UCSD-AML1 (cell line): ENCODE results near the gene HS1BP3.

ENCODE experiments used
- DNase-seq: peaks from one replicate; lab custom pipeline; 2025; ENCODE audit not compliant: unreplicated experiment; lab: John Stamatoyannopoulos, UW

The HS1BP3 gene

DNA sequence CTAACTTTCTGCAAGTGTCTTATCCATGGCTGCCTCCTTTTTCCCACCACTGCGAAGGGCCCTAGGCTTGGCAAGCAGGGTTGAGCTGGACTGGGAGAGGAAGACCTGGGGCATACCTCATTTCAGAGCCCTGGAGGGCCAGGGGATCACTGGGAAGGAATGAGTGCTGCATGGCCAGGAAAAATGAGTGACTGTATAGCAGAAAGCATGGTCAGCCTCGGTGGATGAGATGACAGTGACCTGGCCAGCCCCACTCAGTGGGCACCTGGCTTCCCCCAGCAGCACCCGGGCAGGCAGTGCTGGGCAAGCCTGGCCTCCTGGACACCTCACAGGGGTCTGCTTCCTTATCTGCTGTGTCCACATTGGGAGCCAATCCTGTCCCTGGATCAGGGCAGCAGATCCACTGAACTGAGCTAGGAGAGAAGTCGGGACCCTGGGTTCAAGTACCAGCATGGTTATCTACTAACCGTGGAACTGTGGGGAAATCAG, 76.4 kb downstream of the HS1BP3 start:
- no peak for DNase-seq

DNA sequence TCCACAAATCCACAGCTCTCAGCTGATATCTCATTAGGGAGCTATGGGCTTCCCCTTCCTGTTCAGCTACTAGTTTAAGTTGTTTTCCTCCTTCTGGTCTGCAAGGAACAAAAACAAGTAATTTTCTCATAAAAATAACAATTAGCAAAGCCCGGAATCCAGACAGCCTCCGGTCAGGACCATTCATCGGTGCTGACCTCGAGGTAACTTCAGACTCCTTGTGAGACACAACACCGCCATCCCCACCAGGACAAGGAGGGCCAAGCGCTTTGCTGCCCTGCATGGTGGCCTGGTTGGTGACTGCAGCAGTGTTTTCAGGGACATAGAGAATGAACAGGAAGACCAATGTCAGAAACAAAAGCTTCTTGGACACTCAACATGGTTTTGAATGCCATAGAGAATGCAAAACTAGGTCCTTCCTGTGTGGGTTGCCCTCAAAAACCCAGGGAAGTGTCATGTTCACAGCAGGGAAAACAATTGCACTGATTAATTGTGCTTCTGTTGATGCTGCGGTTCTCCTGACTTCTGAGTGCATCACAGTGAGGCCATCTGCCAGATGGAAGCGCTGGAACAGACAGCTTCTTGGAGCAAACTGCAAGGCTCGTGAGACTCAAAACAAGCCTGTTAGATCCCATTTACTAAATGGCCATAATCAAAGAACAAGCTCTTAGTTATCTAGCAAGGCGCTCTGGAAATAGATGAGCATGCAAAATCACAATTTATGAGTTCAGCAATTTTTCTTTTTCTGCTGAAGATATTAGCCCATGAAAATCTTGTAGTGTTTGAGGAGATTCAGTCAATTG, 77.1 kb downstream of the HS1BP3 start:
- DNase-seq: no peak

DNA sequence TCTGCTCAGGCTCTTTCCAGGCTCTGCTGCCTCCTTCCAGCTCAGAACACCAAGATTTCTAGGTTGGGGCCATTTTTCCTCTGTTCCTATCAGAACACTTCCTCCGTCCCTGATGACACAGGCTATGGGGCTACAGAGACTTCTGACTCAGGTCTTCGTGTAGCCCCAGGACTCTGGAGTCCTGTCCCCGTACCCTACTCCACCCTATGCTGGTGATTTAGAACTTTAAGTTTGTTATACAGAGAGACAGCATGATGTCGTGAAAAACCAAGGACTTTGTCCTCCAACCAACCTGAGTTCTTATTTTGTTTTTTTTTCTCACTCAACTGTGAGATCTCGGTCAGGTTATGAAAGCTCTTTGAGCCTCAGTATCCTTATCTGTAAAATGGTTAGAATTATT, 78.7 kb downstream of the HS1BP3 start:
- no peak for DNase-seq

DNA sequence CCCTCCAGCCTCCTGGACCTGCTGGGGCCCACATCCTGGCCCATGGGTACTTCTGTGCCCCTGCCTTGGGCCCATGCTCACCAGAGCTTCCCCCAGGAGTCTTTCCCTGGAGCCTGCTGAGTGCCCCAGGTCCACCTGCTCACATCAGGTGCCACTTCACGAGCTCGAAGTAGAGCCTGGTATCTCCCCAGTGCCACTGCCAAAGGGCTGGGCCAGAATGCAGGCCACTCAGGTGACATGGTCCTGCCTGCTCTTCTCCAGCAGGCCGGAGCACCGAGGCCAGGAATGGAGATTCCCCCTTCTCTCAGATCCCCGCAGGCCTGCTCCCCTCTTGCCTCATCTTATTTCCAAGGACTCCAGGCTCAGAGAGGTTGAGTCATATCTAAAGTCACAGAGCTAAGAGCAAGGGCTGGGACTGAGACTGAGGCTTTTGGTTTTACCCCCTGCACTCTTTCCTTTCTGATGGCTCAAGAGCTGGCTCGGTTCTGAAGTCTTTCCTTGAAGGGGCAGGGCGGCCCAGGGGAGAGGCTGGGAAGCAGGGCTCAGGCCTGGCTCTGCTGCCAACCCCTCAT, 79.2 kb downstream of the HS1BP3 start:
- no peak for DNase-seq

- no peak for DNase-seq
Measured at GRCh38 chr2:20571231-20571630, 79.7 kb downstream of the HS1BP3 start.

DNA sequence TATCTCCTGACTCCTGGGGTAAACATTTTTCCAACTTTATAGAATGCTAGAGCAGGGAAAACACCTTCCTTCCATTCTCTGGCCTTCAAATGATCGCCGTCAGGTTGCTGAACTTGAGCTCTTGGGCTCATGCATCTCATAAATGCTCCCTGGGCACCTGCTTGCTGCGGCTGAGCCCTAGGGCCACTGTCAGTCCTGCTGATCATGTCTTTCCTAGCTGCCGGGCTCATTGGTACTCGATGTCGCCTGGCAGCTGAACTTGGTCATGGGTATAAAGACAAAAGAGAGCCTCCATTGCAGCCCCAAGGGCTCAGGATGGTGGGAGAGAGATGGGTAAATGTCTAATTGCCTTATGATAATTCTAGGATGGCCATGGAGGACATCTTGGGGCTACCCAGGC, 80.6 kb downstream of the HS1BP3 start:
- DNase-seq: no peak

- no peak for DNase-seq
Measured at GRCh38 chr2:20569464-20570223, 81.3 kb downstream of the HS1BP3 start.

- no peak for DNase-seq
Measured at GRCh38 chr2:20568501-20569463, 82.1 kb downstream of the HS1BP3 start.

DNA sequence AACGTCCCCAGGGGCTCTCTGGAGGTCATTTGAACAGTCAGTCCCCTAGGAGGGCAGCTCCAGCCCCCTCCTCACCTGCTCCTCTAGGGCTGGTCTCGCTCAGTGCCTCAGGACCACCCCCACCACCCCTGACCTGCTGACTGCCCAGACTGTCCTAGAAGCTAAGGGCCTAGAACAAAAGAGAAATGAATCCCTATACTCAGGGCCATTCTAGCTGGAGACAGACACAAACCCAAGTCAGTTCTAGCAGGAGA, 83.0 kb downstream of the HS1BP3 start:
- no peak for DNase-seq
